GM23338 (cell line): ENCODE data around the gene PLOD2. TPM values are rescaled to one million over a fixed set of nuclear protein-coding genes. Genes with fewer than 3 reads are reported as not detected.

Experiments
- ATAC-seq: fragments of 200-7000 bp; cut with Tn5 transposase; 3 replicates; pipeline ENCODE4 v1.9.1; 2020
- DNase-seq: peaks from one replicate; pipeline ENCODE4 v3.0.0-alpha.2; 2015; ENCODE audit warnings: low spot score
- H2AFZ ChIP-seq: fragments of 200-600 bp; sonication (generic); 2 replicates; pipeline ENCODE4 v1.8.0; 2016; ENCODE audit warnings: antibody characterized with exemption, mild to moderate bottlenecking, moderate library complexity
- H3F3A ChIP-seq: fragments of 200-600 bp; sonication (generic); replicated peaks from 2 replicates; pipeline ENCODE4 v1.8.0; 2017; ENCODE audit warnings: antibody characterized with exemption, mixed run types, low read depth
- H3K27ac ChIP-seq: fragments of 200-600 bp; sonication (generic); 2 replicates; pipeline ENCODE4 v1.6.1; 2016; ENCODE audit warnings: low read depth
- H3K27me3 ChIP-seq: fragments of 200-600 bp; sonication (generic); 2 replicates; pipeline ENCODE4 v1.8.0; 2016; ENCODE audit warnings: mild to moderate bottlenecking, mixed run types, moderate library complexity; ENCODE audit not compliant: insufficient read depth
- H3K36me3 ChIP-seq: fragments of 200-600 bp; sonication (generic); 2 replicates; pipeline ENCODE4 v1.8.0; 2016; ENCODE audit warnings: mild to moderate bottlenecking; ENCODE audit not compliant: insufficient read depth
- H3K4me1 ChIP-seq: fragments of 200-600 bp; sonication (generic); 2 replicates; pipeline ENCODE4 v1.8.0; 2016; ENCODE audit warnings: mild to moderate bottlenecking, moderate library complexity; ENCODE audit not compliant: insufficient read depth
- H3K4me2 ChIP-seq: fragments of 200-600 bp; sonication (generic); 2 replicates; pipeline ENCODE4 v1.7.1; 2017; ENCODE audit warnings: mixed run types
- H3K4me3 ChIP-seq: fragments of 200-600 bp; sonication (generic); 2 replicates; pipeline ENCODE4 v1.6.1; 2016; ENCODE audit warnings: mixed run types
- H3K79me2 ChIP-seq: fragments of 200-600 bp; sonication (generic); replicated peaks from 2 replicates; pipeline ENCODE4 v1.8.0; 2017; ENCODE audit warnings: mild to moderate bottlenecking; ENCODE audit not compliant: insufficient read depth
- H3K9me2 ChIP-seq: fragments of 200-600 bp; sonication (generic); 2 replicates; pipeline ENCODE4 v1.8.0; 2017; ENCODE audit not compliant: insufficient read depth
- H4K20me1 ChIP-seq: fragments of 200-600 bp; sonication (generic); replicated peaks from 2 replicates; pipeline ENCODE4 v1.8.0; 2017; ENCODE audit warnings: mild to moderate bottlenecking; ENCODE audit not compliant: insufficient read depth
- H3K27ac Mint-ChIP-seq: 2 replicates; pipeline ENCODE4 v1.8.0; 2020; ENCODE audit warnings: inconsistent platforms, mild to moderate bottlenecking, moderate library complexity, mixed read lengths
- H3K27me3 Mint-ChIP-seq: 3 replicates; pipeline ENCODE4 v1.8.0; 2022; ENCODE audit warnings: low read depth, mild to moderate bottlenecking, moderate library complexity, mixed read lengths, inconsistent platforms; ENCODE audit not compliant: insufficient read depth, poor library complexity
- H3K36me3 Mint-ChIP-seq: 3 replicates; pipeline ENCODE4 v1.8.0; 2021; ENCODE audit warnings: low read depth, mild to moderate bottlenecking, inconsistent platforms, moderate library complexity, mixed read lengths
- H3K4me1 Mint-ChIP-seq: 3 replicates; pipeline ENCODE4 v1.8.0; 2020; ENCODE audit warnings: mild to moderate bottlenecking, inconsistent platforms, mixed read lengths
- H3K4me3 Mint-ChIP-seq: 3 replicates; pipeline ENCODE4 v1.8.0; 2021; ENCODE audit warnings: moderate library complexity, mild to moderate bottlenecking, inconsistent platforms, mixed read lengths
- H3K9me3 Mint-ChIP-seq: 3 replicates; pipeline ENCODE4 v1.8.0; 2020; ENCODE audit warnings: moderate library complexity, mild to moderate bottlenecking, inconsistent platforms, mixed read lengths
- CREB1 ChIP-seq: fragments of 250-450 bp; sonication (Bioruptor Pico); IDR thresholded peaks from 2 replicates; pipeline ENCODE4 v1.5.0; 2020; ENCODE audit warnings: low read depth, mild to moderate bottlenecking, moderate library complexity
- EZH2 ChIP-seq: fragments of 200-600 bp; sonication (generic); IDR thresholded peaks from one replicate; pipeline ENCODE4 v1.8.0; 2017; ENCODE audit warnings: antibody characterized with exemption, mild to moderate bottlenecking, low read depth; ENCODE audit not compliant: unreplicated experiment
- EZH2phosphoT487 ChIP-seq: fragments of 200-600 bp; sonication (generic); IDR thresholded peaks from one replicate; pipeline ENCODE4 v1.8.1; 2018; ENCODE audit warnings: antibody characterized with exemption; ENCODE audit not compliant: unreplicated experiment
- JUNB ChIP-seq: IDR thresholded peaks from one replicate; pipeline ENCODE4 v1.6.1; 2016; ENCODE audit warnings: antibody characterized with exemption; ENCODE audit not compliant: unreplicated experiment
- NANOG ChIP-seq: IDR thresholded peaks from 2 replicates; pipeline ENCODE4 v1.6.1; 2016; ENCODE audit warnings: antibody characterized with exemption, borderline replicate concordance
- POLR2AphosphoS5 ChIP-seq: IDR thresholded peaks from 2 replicates; pipeline ENCODE4 v1.6.1; 2016; ENCODE audit warnings: antibody characterized with exemption, low read depth
- REST ChIP-seq: IDR thresholded peaks from one replicate; pipeline ENCODE4 v1.6.1; 2018; ENCODE audit warnings: antibody characterized with exemption; ENCODE audit not compliant: unreplicated experiment
- STAT1 ChIP-seq: IDR thresholded peaks from one replicate; pipeline ENCODE4 v1.6.1; 2016; ENCODE audit warnings: antibody characterized with exemption; ENCODE audit not compliant: unreplicated experiment
- ZNF114 ChIP-seq: fragments of 250-450 bp; sonication (Bioruptor Pico); IDR thresholded peaks from 2 replicates; pipeline ENCODE4 v1.5.0; 2020; ENCODE audit warnings: mild to moderate bottlenecking, moderate library complexity
- ZNF331 ChIP-seq: fragments of 250-450 bp; sonication (Bioruptor Pico); IDR thresholded peaks from 2 replicates; pipeline ENCODE4 v1.5.0; 2020; ENCODE audit warnings: low read depth, mild to moderate bottlenecking, moderate library complexity
- ZNF462 ChIP-seq: fragments of 250-450 bp; sonication (Bioruptor Pico); IDR thresholded peaks from 2 replicates; pipeline ENCODE4 v1.5.0; 2020; ENCODE audit warnings: mild to moderate bottlenecking, moderate library complexity
- polyA plus RNA-seq: library from polyadenylated mRNA; unstranded; fragments of >200 nt; fragmentation: Nextera tagmentation; extraction: Ambion mirVana; gene quantifications from 2 replicates; pipeline ENCODE4 v1.2.1, GENCODE V29; 2016
- total RNA-seq: library from RNA; depleted of rRNA; stranded (reverse); fragments of >200 nt; shearing (Covaris generic); gene quantifications from 2 replicates; pipeline ENCODE4 v1.2.3, GENCODE V29; 2014
- TF ChIP-seq, protein P1 (sequence below), 2 experiments: fragments of 200-600 bp in 1 of 2; sonication (generic) in 1 of 2; conservative IDR thresholded peaks; 2 replicates each; pipeline versions ENCODE4 v1.5.1 to v1.6.1; 2016 to 2017; ENCODE audit warnings: antibody characterized with exemption in 2 of 2, low read depth in 2 of 2, mild to moderate bottlenecking in 2 of 2, moderate library complexity in 1 of 2

The PLOD2 gene
- total and polyA plus RNA-seq, 2 experiments from 2014 or later, result 26.7 to 30.5 TPM

DNA sequence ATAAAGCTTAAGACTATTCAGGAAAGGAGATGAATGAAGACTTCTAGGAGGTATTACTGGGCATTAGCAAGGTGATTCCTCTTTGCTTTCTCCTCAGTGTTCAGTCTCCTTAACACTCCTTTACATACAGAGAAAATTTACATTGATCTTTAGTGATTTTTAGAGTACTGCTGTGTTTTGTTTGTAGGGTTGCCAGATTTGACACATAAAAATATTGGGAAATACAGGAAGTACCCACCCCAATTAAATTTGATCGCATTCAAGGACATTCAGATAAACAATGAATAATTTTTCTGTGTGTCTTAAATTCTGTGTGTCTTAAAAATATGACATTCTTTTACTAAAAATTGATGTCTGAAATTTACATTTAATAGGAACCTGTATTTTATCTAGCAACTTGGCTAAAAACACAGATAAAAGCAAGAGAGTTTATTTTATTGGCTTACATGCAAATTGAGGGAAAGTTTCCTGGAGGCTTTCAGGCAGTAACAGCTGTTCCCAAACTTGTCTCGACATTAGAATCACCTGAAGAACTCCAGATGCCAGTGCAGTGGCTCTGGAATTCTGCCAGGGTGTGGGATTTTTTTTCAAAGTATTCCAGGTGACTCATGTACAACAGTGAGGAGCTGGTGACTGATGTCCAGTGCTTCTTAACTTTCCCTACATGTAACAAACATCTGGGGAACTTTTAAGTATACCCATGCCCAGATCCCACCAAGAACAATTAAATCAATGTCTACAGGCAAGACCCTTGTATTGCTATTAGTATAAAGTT is 23.4 kb upstream of the PLOD2 start:
- no peaks in the 10 kb centered on the region for H3K27me3 Mint-ChIP-seq
- no peak overlapping the region for H3K27ac Mint-ChIP-seq
- Histone ChIP-seq H3K9me2 (no peaks in the 10 kb centered on the region), H3K79me2 (no peaks in the 10 kb centered on the region), H4K20me1 (no peaks in the 10 kb centered on the region), H3K4me1 (no peaks in the 10 kb centered on the region), H3K27ac (no peak overlapping the region), H3K27me3 (no peaks in the 10 kb centered on the region), H3K4me2 (no peak overlapping the region), H3K4me3 (no peak overlapping the region), H2AFZ (no peak overlapping the region), H3F3A (no peaks in the 10 kb centered on the region), H3K36me3 (no peaks in the 10 kb centered on the region)
- H3K4me3 Mint-ChIP-seq, result no peak overlapping the region
- H3K36me3 Mint-ChIP-seq, result no peaks in the 10 kb centered on the region; the same call in 2 of the 3 replicates
- H3K4me1 Mint-ChIP-seq, result peaks cover under 1% of the 10 kb centered on the region; the same call in 1 of the 3 replicates
- DNase-seq (no peak), ATAC-seq (no peak)
- H3K9me3 Mint-ChIP-seq, result no peaks in the 10 kb centered on the region
- TF ChIP-seq ZNF462 (no peak), POLR2AphosphoS5 (no peak), CREB1 (CRISPR knock-in tag) (no peak), EZH2 (no peak), EZH2phosphoT487 (no peak), NANOG (no peak), JUNB (no peak), STAT1 (no peak), REST (no peak), ZNF114 (no peak), ZNF331 (CRISPR knock-in tag) (no peak)
- TF ChIP-seq, protein P1, sequence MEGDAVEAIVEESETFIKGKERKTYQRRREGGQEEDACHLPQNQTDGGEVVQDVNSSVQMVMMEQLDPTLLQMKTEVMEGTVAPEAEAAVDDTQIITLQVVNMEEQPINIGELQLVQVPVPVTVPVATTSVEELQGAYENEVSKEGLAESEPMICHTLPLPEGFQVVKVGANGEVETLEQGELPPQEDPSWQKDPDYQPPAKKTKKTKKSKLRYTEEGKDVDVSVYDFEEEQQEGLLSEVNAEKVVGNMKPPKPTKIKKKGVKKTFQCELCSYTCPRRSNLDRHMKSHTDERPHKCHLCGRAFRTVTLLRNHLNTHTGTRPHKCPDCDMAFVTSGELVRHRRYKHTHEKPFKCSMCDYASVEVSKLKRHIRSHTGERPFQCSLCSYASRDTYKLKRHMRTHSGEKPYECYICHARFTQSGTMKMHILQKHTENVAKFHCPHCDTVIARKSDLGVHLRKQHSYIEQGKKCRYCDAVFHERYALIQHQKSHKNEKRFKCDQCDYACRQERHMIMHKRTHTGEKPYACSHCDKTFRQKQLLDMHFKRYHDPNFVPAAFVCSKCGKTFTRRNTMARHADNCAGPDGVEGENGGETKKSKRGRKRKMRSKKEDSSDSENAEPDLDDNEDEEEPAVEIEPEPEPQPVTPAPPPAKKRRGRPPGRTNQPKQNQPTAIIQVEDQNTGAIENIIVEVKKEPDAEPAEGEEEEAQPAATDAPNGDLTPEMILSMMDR (conservative IDR thresholded peaks at IDR 0.05; ENCODE audit: low read depth in 2 of 2), result no peak
